ENCODE data around the gene CD48. TPM values are rescaled to one million over a fixed set of nuclear protein-coding genes. Genes with fewer than 3 reads are reported as not detected.

Gene CD48
- total RNA-seq, 1 donor from 2014 or later: not detected

DNA sequence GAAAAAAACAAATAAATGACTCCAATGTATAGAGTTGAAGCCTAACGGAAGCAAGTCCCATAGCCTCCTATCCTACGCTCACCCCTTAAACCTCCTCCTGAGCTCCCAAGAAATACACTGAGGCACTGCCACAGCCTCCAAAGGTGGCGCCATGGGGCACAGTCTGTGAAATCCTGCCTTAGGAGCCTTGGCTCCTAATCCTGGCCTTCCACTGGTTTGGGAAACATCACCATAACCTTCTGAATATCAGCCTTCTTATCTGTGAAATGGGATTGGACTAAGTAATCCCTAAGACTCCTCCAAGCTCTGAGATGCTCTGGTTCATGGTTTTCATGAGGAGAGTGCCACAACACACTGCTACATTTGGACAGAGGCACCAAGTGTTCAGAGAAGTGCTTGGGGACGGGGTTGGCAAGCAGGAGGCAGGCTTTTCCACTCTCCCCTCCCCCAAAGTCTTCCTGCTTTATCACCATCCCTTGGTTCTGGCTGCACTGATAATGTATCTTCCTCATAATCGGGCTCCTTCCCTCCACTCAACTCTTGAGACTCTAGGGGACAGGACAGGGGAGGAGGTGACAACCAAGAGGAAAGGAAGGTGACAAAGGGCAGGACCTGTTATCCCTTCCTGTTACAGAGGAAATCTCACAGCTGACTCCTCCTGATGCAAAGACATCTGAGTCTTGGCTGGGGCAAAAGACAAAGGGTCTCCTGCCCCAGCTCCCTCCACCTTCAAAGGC lies 30.2 kb upstream of the CD48 start:
- no peaks in the 10 kb centered on the region for H3K4me1 Mint-ChIP-seq (ENCODE audit: low read depth)
- no peaks in the 10 kb centered on the region for H3K36me3 Mint-ChIP-seq (ENCODE audit: low read depth)

GRCh38 chr1:160741092-160741501 lies 29.5 kb upstream of the CD48 start:
- no peaks in the 10 kb centered on the region for H3K36me3 Mint-ChIP-seq (ENCODE audit: low read depth)
- no peak for DNase-seq (ENCODE audit: low spot score)
- H3K9me3 Mint-ChIP-seq (ENCODE audit: low read depth): peaks cover 5% of the 10 kb centered on the region
- H3K27me3 Mint-ChIP-seq (ENCODE audit: low read depth): peaks cover 6% of the 10 kb centered on the region
- no peak overlapping the region for H3K27ac Mint-ChIP-seq (ENCODE audit: unreplicated experiment)
- H3K4me3 Mint-ChIP-seq (ENCODE audit: unreplicated experiment): no peak overlapping the region
- H3K4me1 Mint-ChIP-seq (ENCODE audit: low read depth): no peaks in the 10 kb centered on the region
- TF ChIP-seq, protein P1, sequence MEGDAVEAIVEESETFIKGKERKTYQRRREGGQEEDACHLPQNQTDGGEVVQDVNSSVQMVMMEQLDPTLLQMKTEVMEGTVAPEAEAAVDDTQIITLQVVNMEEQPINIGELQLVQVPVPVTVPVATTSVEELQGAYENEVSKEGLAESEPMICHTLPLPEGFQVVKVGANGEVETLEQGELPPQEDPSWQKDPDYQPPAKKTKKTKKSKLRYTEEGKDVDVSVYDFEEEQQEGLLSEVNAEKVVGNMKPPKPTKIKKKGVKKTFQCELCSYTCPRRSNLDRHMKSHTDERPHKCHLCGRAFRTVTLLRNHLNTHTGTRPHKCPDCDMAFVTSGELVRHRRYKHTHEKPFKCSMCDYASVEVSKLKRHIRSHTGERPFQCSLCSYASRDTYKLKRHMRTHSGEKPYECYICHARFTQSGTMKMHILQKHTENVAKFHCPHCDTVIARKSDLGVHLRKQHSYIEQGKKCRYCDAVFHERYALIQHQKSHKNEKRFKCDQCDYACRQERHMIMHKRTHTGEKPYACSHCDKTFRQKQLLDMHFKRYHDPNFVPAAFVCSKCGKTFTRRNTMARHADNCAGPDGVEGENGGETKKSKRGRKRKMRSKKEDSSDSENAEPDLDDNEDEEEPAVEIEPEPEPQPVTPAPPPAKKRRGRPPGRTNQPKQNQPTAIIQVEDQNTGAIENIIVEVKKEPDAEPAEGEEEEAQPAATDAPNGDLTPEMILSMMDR (IDR thresholded peaks at IDR 0.05): no peak

More for the DNA sequence above, 30.2 kb upstream of the CD48 start:
- peaks cover 6% of the 10 kb centered on the region for H3K27me3 Mint-ChIP-seq (ENCODE audit: low read depth)
- TF ChIP-seq, protein P1 (IDR thresholded peaks at IDR 0.05): no peak
- H3K9me3 Mint-ChIP-seq (ENCODE audit: low read depth): peaks cover 3% of the 10 kb centered on the region
- no peak for DNase-seq (ENCODE audit: low spot score)
- no peak overlapping the region for H3K4me3 Mint-ChIP-seq (ENCODE audit: unreplicated experiment)
- H3K27ac Mint-ChIP-seq (ENCODE audit: unreplicated experiment): no peak overlapping the region

DNA sequence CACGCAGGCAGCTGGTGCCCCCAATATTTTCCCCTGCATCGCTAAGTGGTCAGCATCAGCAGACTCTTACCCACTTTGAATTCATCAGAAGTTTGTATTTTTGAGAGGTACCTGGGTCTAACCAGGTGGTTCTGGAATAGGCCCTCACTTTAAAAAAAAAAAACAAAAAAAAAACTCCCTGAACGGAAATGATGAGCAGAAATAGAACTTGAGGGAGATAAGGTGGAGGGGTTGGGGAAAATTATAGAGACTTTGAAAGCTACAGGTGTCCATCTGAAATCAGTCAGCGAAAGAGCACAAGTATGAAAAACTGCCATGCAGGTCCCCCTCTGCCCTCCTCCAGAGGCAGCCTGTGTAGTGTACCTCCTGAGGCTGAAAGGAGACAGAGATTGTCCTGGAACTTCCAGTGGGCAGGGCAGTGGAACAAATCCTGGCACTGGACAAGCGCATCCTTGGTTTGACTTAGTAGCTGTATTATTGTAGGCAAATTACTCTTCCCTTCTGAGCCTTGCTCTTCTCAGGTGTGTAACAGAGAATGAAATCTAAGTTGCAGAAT lies 28.6 kb upstream of the CD48 start:
- TF ChIP-seq, protein P1 (IDR thresholded peaks at IDR 0.05): no peak

DNA sequence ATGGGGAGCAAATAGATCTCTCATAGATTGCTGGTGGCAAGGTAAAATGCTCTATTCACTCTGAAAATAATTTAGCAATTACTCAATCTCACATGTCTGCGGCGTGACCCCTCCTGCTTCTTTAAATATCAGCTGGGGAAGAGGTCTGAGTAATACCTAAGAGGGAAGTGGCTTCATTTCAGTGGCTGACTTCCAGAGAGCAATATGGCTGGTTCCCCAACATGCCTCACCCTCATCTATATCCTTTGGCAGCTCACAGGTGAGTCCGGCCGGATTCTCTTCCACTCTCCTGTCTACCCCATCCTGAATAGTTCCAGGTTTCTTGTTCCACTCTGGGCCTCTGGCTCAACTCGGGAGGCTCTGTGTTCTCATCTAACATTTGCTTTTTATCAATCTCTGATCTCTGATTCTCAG lies 27.5 kb upstream of the CD48 start, which contains the start of gene SLAMF7:
TSS of gene SLAMF7 (plus strand) at position 150 of the 414 bp plus-strand sequence. CDS start at position 205, 55 bp downstream.
- no peak within 1 kb of the TSS for H3K27ac Mint-ChIP-seq (ENCODE audit: unreplicated experiment)
- no peaks in the 10 kb centered on the region for H3K36me3 Mint-ChIP-seq (ENCODE audit: low read depth)
- H3K9me3 Mint-ChIP-seq (ENCODE audit: low read depth): peaks cover 8% of the 10 kb centered on the region
- H3K27me3 Mint-ChIP-seq (ENCODE audit: low read depth): peaks cover 6% of the 10 kb centered on the region
- no peak for DNase-seq (ENCODE audit: low spot score)
- H3K4me3 Mint-ChIP-seq (ENCODE audit: unreplicated experiment): no peak within 1 kb of the TSS
- H3K4me1 Mint-ChIP-seq (ENCODE audit: low read depth): no peaks in the 10 kb centered on the region
- TF ChIP-seq, protein P1 (IDR thresholded peaks at IDR 0.05): no peak

More for the DNA sequence above, 28.6 kb upstream of the CD48 start:
- Mint-ChIP-seq H3K36me3 (ENCODE audit: low read depth) (no peaks in the 10 kb centered on the region), H3K9me3 (ENCODE audit: low read depth) (peaks cover 8% of the 10 kb centered on the region), H3K27ac (ENCODE audit: unreplicated experiment) (no peak overlapping the region), H3K4me3 (ENCODE audit: unreplicated experiment) (no peak overlapping the region), H3K27me3 (ENCODE audit: low read depth) (peaks cover 6% of the 10 kb centered on the region), H3K4me1 (ENCODE audit: low read depth) (no peaks in the 10 kb centered on the region)
- no peak for DNase-seq (ENCODE audit: low spot score)

DNA sequence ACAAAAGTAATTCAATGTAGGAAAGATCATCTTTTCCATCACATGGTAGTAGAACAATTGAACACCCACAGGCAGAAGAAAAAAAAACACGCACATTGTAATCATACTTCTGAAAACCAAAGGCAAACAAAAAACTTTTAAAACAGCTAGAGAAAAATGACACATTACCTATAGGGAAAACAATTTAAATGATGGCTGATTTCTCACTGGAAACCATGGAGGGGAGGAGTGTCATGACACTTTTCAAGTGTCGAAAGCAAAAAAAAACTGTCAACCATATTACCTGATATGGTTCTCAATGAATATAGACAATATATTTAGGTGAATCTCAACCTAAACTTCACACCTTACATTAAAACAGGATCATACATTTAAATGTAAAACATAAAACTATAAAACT lies 26.6 kb upstream of the CD48 start:
- no peaks in the 10 kb centered on the region for H3K36me3 Mint-ChIP-seq (ENCODE audit: low read depth)
- H3K4me1 Mint-ChIP-seq (ENCODE audit: low read depth): no peaks in the 10 kb centered on the region
- TF ChIP-seq, protein P1 (IDR thresholded peaks at IDR 0.05): no peak
- H3K9me3 Mint-ChIP-seq (ENCODE audit: low read depth): peaks cover 8% of the 10 kb centered on the region
- no peak overlapping the region for H3K4me3 Mint-ChIP-seq (ENCODE audit: unreplicated experiment)
- no peak overlapping the region for H3K27ac Mint-ChIP-seq (ENCODE audit: unreplicated experiment)
- H3K27me3 Mint-ChIP-seq (ENCODE audit: low read depth): peaks cover 3% of the 10 kb centered on the region
- no peak for DNase-seq (ENCODE audit: low spot score)

Data from chondrocyte (in vitro differentiated cells).